SK-N-MC (cell line): ENCODE data around the gene TRIM47.

ENCODE experiments used
- DNase-seq: peaks from one replicate; pipeline ENCODE4 v3.0.0-alpha.2; 2011; ENCODE audit warnings: low read depth, low spot score
- H3K27ac ChIP-seq: fragments of 200-600 bp; sonication (generic); 2 replicates; pipeline ENCODE4 v1.5.1; 2016; ENCODE audit warnings: mixed run types
- H3K36me3 ChIP-seq: fragments of 200-600 bp; sonication (generic); 2 replicates; pipeline ENCODE4 v1.6.1; 2017; ENCODE audit warnings: antibody characterized with exemption, low read length, mixed read lengths; ENCODE audit not compliant: insufficient read depth
- H3K4me3 ChIP-seq: fragments of 200-600 bp; sonication (generic); 2 replicates; pipeline ENCODE4 v1.5.1; 2016
- H3K9ac ChIP-seq: fragments of 200-600 bp; sonication (generic); 2 replicates; pipeline ENCODE4 v1.8.0; 2017; ENCODE audit warnings: mixed run types, mixed read lengths; ENCODE audit not compliant: insufficient read length
- H3K9me3 ChIP-seq: fragments of 200-600 bp; sonication (generic); 2 replicates; pipeline ENCODE4 v1.6.1; 2017; ENCODE audit warnings: low read depth, mild to moderate bottlenecking, antibody characterized with exemption, low read length, moderate library complexity, mixed read lengths
- EZH2 ChIP-seq: fragments of 200-600 bp; sonication (generic); IDR thresholded peaks from one replicate; pipeline ENCODE4 v1.6.1; 2017; ENCODE audit warnings: antibody characterized with exemption
- FOXP2 ChIP-seq: optimal IDR thresholded peaks from 2 replicates; pipeline ENCODE3; 2011; ENCODE audit warnings: mild to moderate bottlenecking, moderate library complexity; ENCODE audit not compliant: insufficient read depth; ENCODE audit errors: extremely low read length, control extremely low read depth
- POLR2AphosphoS5 ChIP-seq: IDR thresholded peaks from 2 replicates; pipeline ENCODE4 v1.6.1; 2012; ENCODE audit warnings: mild to moderate bottlenecking, low read depth, low read length, borderline replicate concordance

The TRIM47 gene

DNA sequence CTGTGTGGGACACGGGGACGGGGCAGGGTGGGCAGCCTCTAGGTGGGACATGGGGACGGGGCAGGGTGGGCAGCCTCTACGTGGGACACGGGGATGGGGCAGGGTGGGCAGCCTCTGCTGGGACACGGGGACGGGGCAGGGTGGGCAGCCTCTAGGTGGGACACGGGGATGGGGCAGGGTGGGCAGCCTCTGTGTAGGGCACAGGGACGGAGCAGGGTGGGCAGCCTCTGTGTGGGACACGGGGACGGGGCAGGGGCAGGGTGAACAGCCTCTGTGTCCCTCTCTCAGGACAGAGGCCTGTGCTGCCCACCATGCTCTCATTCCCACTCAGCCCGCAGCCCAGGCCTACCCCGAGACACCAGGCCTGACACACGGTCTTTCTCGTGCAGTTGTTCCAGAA lies 43.2 kb upstream of the TRIM47 start:
- Histone ChIP-seq H3K27ac (no peak overlapping the region), H3K9me3 (no peaks in the 10 kb centered on the region), H3K9ac (no peak overlapping the region), H3K36me3 (no peaks in the 10 kb centered on the region; the same call in 1 of the 2 replicates), H3K4me3 (no peak overlapping the region)
- DNase-seq, result no peak
- TF ChIP-seq FOXP2 (no peak), EZH2 (no peak), POLR2AphosphoS5 (no peak)

DNA sequence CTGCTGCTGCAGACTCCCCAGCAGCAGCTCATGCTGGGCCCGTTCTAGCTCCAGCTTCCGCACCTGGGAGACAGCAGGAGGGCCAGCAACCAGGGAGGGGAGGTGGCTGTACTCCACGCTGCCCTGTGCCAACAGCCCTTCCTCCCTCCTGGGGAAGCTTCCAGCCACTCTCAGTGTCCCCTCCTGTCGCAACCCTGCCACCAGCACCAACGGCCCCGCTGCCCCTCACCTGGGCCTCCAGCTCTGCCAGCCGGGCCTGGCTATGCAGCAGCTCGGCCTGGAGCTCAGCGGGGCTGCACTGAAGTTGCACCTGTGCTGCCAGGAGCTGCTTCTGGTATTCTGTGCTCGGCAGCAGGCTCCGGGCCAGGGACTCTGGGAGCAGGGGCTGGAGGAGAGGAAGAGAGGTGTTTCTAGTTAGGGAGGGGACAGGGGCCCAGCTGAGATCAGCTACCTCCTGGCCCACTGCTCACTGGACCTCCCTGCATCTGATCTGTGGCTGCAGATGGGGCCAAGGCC lies 41.7 kb upstream of the TRIM47 start:
- H3K9me3 ChIP-seq, result no peaks in the 10 kb centered on the region
- H3K4me3 ChIP-seq, result no peak overlapping the region
- no peak overlapping the region for H3K9ac ChIP-seq
- no peak for DNase-seq
- H3K36me3 ChIP-seq, result no peaks in the 10 kb centered on the region; the same call in 1 of the 2 replicates
- no peak for TF ChIP-seq EZH2
- no peak overlapping the region for H3K27ac ChIP-seq

DNA sequence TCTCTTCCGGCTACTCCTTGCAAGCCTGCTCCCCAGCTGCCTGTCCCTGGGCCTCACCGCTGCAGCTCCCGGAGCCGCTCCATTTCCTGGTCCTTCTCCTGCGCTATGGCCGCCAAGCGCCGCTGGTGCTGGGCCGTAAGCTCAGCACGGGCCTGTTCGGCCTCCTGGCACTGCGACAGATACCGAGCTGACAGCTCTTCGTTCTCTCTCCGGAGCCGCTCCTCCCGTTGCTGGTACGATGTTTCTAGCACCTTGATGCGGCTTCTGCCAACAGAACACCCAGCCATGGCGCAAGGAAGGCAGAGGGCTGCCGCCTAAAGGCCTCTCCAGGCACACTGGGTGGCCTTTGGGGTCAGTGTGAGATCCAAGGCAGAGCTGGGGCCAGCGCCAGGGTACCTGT lies 41.2 kb upstream of the TRIM47 start:
- Histone ChIP-seq H3K9me3 (no peaks in the 10 kb centered on the region), H3K4me3 (no peak overlapping the region), H3K36me3 (no peaks in the 10 kb centered on the region; the same call in 1 of the 2 replicates), H3K27ac (no peak overlapping the region), H3K9ac (no peak overlapping the region)
- DNase-seq, result no peak
- TF ChIP-seq POLR2AphosphoS5 (no peak), EZH2 (no peak), FOXP2 (no peak)

DNA sequence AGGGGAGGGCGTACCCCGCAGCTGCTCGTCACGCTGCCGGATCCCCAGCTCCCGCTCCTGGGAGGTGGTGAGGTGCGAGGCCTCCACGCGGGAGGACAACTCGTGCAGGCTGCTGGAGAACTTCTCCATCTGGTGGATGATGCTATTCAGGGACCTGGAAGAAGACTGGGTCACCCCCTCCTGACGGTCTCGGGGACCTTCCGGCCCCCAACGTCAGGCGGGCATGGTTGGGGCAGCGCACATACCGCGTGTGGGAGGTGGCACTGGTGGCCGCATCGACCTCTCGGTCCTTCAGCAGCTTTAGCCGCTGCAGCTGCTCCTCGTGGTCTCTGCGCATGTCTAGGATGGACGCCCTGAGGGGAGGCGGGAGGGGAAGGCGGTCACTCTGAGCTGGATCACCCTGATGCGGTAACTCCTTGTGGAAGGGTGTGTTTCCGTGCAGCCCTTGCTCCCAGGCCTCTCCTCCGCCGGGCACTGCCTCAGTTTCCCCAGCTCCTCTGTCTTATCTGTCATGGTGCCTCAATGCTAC lies 39.6 kb upstream of the TRIM47 start:
- TF ChIP-seq FOXP2 (no peak), EZH2 (no peak), POLR2AphosphoS5 (no peak)
- H3K36me3 ChIP-seq, result no peaks in the 10 kb centered on the region; the same call in 1 of the 2 replicates
- DNase-seq, result no peak
- H3K9me3 ChIP-seq, result no peaks in the 10 kb centered on the region
- H3K27ac ChIP-seq, result no peak overlapping the region
- no peak overlapping the region for H3K4me3 ChIP-seq
- H3K9ac ChIP-seq, result no peak overlapping the region

DNA sequence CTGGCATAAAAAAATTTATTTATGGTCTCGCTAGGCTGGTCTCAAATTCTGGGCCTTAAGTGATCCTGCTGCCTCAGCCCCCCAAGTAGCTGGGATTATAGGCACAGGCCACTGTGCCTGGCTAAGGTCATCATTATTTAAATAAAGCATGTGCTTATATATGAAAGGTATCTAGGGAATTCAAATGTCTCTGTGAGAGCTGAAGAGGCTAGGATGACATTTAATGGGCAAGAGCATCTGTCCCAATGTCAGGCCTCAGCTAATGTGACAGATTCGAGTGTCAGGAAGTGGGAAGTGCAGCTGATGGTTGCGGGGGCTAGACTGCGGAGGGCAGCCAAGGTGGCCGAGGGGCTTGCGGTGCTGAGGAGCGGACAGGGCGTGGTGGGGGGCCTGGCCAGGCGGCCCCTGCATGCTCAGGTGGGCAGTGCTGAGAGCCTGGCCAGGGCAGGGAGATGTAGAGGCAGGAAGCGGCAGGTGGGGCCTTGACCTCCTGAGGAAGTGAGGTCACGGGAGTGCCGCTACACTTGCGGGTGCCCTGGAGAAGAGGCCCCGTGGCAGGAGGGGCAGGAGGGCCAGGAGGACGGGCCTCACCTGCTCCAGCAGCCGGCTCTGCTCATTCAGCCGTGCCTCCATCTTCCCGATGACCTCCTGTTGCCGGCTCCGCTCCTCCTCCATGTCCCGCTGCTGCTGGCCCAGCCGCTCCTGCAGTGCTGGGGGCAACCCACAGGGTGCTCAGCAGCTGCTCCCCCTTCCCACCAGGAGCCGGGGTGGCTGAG lies 38.9 kb upstream of the TRIM47 start:
- Histone ChIP-seq H3K9me3 (no peaks in the 10 kb centered on the region), H3K27ac (no peak overlapping the region), H3K9ac (no peak overlapping the region), H3K36me3 (no peaks in the 10 kb centered on the region; the same call in 1 of the 2 replicates), H3K4me3 (no peak overlapping the region)
- TF ChIP-seq EZH2 (no peak), FOXP2 (no peak), POLR2AphosphoS5 (no peak)
- DNase-seq, result no peak

DNA sequence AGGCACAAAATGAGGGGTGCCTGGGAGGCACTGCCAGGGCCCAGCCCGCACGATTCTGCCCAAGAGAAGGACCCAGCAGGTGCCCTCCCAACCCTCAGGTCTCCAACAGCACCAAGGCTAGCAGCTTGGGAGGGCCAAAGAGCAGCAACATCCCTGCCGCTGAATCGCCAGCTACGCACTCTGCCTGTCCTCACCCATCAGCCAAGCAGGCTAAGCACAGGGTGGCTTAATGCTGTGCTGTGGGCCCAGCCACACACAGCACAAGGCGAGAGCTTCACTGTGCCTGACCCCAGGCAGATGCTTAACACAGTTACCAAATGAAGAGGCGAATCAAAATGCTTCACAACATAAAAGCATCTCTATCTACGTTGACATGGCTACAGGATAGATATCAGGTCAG lies 36.9 kb upstream of the TRIM47 start:
- Histone ChIP-seq H3K9ac (no peak overlapping the region), H3K9me3 (no peaks in the 10 kb centered on the region), H3K27ac (no peak overlapping the region), H3K4me3 (no peak overlapping the region), H3K36me3 (no peaks in the 10 kb centered on the region; the same call in 1 of the 2 replicates)
- no peak for TF ChIP-seq FOXP2
- DNase-seq, result no peak

DNA sequence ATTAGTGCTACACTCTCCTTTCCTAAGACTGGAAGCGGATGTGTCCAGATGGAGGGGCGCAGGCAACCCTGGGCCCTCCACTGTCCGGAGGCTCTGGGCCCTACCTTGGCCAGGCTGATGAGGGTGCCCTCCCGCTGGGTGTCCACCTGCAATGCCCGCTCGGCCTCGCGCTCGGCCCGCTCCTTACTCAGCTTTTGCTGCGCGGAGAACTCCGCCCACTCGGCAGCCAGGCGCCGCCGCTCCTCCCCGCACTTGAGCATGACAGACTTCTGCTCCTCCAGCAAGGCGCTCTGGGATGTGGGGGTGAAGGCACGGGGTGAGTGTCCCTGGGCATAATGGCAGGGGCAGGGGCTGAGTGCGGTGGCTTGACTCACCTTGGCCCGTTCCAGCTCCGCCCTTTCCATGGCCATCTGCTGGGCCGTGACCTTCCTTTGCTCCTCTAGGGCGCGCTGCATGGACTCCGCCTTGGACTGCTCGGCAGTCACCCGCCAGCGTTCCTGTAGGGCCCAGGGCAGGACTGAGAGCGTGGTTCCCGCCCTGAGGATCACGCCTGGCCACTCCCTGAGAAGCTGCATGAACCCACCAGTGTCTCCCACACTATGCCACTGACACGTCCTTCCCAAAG lies 36.4 kb upstream of the TRIM47 start:
- Histone ChIP-seq H3K9ac (no peak overlapping the region), H3K9me3 (no peaks in the 10 kb centered on the region), H3K4me3 (no peak overlapping the region), H3K27ac (no peak overlapping the region), H3K36me3 (no peaks in the 10 kb centered on the region)
- DNase-seq, result no peak
- no peak for TF ChIP-seq FOXP2

DNA sequence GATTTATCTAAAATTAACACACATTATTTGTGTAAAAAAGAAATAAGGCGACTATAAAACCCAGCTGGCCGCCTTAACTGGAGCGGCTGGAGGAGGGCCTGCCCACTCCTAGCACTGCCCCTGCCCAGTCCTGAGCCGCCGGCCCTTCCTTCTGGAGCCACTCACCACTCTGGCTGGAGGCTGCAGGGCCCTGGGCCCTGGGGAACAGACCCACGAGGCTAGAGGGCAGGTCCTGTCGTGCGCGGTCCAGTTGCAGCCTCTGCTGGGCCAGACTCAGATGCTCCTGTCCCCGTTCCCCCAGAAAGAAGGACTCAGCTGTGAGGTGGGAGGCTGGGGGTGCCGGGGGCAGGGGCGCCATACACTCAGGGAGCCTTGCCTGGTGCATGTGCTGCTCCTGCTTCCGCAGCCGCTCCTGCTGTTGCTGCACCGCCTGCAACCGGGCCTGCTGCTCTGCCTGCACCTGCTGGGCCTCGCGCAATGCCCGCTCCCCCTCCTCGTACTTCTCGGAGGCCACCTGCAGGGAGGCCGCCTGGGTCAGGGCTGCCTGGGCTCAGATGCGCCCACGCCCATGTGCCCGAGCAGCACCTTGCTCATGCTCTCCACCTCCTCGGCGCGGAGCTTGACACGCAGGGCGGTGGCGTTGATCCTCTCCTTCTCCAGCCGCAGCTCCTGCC lies 35.3 kb upstream of the TRIM47 start:
- Histone ChIP-seq H3K9ac (no peak overlapping the region), H3K4me3 (no peak overlapping the region), H3K9me3 (no peaks in the 10 kb centered on the region), H3K36me3 (no peaks in the 10 kb centered on the region), H3K27ac (no peak overlapping the region)
- TF ChIP-seq EZH2 (no peak), POLR2AphosphoS5 (no peak), FOXP2 (no peak)
- no peak for DNase-seq
